CD4-positive, alpha-beta T cell treated with Interleukin-21 for 1 hour (primary cell): ENCODE data around the gene PIEZO1.

Source experiments
- DNase-seq: peaks from one replicate; pipeline ENCODE4 v3.0.0-alpha.2; 2020

The PIEZO1 gene

DNA sequence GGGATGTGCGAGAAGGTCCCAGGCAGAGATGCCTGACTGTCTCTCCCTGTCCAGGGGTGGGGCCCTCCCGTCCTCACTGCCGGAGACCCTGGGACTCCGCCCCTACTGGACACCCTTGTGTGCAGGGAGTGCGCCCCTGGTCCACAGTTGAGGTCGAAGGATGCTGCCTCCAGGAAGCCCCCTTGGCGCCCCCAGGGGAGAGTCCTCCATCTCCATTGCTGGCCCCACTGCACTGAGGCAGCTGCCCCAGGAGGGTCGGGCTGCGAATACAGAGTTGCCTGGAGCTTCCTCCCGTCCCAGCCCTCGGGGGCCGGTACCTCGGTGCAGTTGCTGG is 52.1 kb downstream of the PIEZO1 start:
- DNase-seq, result no peak

DNA sequence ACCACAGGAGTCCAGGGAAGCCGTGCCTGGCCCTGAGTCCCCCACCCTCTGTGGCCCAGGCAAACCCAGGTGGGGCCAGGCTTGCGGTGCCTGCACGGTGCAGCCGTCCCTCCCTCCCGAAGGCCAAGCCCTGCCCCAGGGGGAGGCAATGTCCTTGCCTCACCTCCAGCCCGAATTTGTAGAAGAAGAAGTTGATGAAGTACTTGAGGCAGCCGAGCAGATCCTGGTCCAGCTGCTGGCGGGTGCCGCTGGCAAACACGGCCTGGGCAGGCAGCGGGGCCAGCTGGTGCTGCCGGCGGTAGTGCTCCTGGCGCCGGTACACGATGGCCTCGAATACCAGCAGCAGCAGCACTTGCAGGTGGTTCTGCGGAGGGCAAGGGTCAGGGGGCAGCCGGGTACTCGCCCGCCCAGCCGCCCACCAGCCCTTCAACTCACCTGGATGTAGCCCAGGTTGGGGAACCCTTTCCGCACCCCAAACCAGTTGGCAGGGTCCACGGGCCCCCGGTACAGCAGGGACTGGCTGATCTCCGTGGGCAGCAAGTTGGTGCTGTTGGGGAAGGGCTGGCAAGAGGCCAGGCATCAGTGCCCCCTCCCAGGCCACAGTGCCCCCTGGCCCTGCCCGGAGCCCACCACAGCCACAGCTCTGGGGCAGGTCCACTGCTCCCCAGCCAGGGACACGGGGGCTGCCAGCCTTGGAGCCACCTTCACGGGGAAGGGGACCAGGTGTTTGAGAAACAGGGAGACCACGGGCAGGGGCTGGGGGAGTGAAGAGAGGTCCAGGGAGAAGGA is 52.7 kb downstream of the PIEZO1 start:
- no peak for DNase-seq

DNA sequence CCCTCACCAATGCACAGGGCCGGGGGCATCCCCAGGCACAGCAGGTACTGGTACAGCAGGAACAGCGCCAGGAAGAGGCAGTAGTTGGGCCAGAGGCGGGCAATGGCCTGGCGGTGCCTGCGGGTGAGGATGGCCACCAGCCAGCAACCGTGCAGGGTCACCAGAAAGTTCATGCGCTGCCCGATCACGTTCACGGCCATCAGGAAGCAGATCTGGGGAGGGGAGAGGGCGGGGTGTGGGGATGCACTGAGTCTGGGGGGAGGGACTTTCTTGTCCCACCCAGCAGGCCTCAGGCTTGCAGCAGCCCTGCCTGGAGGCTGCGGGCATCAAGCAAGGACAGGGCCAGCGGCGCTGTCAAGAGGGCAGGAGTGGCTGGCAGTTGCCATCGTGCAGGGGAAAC is 53.3 kb downstream of the PIEZO1 start:
- no peak for DNase-seq

DNA sequence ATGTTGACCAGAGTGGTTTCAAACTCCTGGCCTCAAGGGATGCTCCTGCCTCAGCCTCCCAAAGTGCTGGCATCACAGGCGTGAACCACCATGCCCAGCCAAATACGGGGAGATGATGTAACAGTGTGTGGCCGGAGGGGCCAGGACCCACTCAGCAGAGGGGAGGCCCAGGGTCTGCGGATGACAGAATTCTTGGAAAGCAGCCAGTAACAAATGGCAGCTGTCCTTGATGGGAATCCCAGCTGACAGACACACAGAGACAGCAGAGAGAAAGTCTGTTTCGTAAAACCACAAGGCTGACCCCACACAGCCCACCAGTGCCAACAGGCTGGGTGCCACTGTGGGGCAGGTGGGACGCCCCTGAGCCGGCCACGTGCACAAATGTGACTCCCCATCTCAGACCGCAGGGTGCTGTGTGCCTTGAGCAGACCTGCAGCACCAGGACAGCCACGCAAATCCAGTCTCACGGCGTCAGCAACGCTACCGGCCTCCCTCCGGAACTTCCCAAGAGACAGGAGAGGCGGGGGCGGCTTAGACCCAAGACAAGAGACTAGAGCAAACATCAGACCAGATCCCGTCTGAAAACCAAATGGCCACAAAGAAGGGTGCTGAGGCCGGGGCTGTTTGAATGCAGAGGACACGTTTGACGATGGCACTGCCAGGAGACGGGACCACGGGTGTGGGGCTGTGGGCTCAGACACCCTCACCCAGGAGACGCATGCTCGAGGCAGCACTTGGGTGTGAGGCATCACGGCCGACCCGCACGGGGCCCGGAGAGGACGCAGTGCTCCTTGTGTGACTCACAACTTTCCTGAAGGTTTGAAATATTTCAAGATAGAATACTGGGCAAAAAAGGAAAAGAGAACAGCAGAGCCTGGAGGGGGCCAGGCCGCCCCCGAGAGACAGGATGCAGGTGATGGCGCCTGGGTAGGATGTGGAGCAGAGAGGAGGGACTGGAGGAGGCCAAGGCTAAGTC is 54.1 kb downstream of the PIEZO1 start:
- no peak for DNase-seq

DNA sequence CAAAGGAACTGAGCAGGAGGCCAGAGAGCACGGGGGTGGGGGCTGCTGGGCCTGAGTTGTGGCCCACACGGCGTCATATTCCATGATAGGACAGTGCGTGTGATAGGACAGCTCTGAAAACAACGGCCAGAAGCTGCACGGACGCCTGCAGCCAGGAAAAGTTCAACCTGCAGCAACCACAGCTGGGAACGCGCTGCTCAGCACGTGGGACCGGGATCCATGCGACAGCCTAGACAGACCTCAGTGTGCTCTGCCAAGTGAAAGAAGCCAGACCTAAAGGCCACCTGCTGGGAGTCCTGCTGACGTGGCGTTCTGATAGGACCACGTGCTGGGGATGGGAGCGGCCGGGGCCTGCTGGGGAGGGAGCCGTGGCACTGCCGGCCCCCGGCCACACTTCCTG is 57.1 kb downstream of the PIEZO1 start:
- no peak for DNase-seq

DNA sequence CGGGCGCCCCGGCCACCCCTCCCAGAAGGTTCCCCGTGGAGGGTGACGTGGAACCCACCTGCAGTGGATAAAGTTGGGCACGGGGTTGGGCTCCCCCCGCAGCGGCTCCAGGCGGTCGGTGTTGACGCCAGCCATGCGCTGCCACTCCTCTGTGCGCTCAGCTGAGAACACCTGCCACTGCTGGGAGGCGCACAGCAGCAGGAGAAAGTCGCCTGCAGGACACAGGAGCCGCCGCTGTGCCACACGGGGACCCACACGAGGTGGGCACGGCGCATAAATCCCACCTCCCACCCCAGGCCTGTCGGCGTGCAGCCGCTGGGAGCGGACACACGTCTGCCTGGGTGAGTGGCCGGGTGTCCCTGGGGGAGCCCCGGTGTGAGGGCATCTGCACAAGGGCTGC is 58.0 kb downstream of the PIEZO1 start:
- no peak for DNase-seq

DNA sequence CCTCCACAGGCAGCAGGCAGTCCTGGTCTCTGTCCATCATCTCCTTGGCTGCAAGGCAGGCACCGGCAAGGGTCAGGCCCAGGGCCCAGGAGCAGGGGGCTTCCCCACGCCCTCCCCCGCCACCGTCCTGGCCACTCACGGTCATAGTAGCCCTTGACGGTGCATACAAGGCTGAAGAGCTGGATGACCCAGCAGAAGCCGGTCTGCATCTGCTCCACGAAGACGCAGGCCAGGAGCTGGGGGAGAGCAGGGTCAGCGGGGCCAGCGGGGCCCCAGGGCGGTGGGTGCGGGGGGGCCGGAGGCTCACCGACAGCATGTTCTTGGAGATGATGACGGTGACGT is 58.6 kb downstream of the PIEZO1 start:
- DNase-seq, result no peak

DNA sequence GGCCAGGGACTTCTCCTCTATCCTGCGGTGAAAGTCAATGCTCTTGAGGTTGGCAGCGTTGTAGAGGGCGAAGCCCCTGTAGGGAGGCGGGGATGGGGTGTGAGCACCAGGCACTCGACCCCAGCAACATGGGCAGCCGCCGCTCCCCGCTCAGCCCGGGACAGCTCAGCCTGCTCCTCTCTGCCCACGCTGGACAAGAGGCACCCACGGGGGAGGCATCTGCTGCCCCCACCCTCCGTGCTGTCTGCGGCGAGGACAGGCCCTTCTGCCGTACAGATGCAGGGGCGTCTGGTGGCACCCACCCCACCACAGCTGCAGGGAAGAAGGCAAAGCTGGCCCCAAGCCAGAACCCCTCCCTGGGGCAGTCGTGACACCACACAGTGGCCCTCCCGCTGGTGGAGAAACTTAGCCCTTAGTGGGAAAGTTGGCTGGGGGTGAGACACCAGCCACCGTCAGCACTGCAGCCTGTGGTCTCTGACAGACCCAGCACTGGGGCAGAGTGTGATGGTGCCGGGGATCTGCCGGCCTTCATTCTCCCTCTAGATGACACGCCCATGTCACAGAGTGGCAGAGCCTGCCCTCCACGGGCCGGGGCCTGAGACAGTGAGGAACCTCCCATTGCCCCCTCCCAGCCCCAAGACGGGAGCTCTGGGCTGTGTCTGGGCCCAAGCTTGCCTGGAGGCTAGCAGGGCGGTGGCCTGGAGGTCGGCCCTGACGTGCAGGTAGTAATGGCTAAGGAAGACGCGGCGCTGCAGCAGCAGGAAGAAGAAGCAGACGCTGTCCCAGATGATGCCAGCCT is 59.2 kb downstream of the PIEZO1 start:
- no peak for DNase-seq

DNA sequence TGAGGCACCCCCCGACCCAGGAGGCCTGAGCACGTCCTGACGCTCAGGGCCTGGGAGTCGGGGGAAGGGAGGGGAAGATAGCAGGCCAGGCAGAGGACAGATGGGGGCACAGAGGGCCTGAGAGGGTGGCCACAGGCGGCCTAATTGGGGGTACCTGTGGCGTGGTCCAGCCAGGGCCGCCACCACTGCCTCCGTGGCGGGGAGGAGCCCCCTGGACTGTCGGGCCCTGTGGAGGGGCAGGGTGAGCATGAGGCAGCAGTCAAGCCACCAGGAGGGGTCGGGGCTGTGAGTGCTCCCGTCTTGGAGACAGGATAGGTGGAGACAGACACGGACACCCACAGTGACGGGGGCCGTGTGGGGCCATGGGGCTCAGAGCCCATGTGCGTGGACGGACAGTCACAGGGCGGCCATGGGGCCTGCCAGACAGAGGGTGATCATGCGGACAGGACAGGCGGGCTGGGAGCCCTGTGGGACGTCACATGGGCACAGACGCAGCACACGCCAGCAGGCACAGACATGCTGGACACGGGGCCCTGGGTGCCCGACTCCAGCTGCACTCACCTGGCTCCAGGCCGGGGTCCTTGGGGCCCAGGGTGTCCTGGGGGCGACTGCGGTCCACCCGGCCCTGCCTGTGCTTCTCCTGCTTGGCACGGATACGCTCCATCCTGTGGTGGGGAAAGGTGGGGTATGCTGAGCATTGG is 60.0 kb downstream of the PIEZO1 start:
- DNase-seq, result no peak

DNA sequence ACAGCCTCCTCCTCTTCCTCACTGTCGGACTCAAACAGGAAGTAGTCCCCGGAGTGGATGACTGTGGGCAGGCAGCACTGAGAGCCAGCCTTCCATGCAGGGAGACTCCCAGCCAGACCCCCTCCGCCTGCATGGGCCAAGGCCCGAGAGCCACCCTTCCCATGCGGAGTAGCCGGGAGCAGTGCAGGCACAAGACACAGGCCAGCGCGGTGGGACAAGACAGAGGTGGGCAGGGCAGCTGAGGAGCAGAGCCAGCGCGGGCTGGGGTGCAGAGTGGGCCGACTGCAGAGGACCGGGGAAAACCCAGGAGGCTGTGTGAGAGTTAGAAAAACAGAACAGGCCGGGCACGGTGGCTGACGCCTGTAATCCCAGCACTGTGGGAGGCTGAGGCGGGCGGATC is 61.1 kb downstream of the PIEZO1 start:
- DNase-seq, result no peak

DNA sequence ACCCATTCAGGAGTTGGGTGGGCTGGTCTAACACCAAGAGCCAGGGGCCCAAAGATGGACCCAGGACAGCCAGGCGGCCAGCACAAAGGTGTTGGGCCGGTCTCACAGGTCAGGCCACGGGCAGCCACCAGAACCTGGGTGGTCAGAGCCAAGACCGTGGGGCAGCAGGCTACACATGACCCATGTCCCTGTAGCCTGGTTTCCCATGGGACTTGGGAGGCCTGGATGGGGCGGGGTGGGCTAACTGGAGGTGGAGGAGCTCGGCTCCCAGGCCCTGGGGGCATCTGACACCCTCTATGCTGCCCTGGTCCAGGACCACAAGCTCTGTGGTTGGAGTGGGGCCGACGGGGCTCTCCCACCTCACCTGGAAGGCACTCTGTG is 61.5 kb downstream of the PIEZO1 start:
- no peak for DNase-seq

DNA sequence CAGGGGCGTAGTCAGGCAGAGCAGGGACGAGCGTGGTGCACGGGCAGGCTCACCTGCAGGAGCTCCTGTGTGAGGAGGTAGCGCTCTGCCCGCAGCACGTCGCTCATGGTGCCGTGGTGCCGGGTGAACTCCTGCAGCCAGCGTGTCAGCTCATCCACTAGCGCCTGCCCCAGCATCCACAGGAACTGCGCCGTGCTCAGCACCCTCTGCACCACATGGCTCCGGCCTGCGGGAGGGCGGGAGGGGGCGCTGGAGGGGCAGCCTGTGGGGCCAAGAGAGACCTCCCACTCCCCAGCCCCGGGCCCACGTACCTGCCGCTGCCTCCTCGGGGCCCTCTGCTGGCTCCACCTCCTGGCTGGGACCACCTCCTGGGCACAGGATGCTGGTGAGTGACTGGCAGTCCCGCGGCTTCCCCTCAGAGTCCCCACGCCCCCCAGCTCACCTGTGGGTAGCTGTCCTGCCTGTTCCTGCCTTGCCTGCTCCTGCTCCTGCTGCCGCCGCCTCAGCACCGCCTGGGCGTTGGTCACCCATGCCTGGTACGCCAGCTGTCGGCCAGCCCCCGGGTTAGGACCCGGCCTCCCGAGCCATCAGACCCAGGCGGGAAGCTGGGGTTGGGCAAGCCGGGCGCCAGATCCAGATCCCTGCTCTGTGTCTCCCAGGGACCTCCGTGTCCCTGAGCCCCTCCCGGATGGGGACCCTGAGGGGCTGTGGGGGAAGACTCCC is 62.1 kb downstream of the PIEZO1 start:
- no peak for DNase-seq

DNA sequence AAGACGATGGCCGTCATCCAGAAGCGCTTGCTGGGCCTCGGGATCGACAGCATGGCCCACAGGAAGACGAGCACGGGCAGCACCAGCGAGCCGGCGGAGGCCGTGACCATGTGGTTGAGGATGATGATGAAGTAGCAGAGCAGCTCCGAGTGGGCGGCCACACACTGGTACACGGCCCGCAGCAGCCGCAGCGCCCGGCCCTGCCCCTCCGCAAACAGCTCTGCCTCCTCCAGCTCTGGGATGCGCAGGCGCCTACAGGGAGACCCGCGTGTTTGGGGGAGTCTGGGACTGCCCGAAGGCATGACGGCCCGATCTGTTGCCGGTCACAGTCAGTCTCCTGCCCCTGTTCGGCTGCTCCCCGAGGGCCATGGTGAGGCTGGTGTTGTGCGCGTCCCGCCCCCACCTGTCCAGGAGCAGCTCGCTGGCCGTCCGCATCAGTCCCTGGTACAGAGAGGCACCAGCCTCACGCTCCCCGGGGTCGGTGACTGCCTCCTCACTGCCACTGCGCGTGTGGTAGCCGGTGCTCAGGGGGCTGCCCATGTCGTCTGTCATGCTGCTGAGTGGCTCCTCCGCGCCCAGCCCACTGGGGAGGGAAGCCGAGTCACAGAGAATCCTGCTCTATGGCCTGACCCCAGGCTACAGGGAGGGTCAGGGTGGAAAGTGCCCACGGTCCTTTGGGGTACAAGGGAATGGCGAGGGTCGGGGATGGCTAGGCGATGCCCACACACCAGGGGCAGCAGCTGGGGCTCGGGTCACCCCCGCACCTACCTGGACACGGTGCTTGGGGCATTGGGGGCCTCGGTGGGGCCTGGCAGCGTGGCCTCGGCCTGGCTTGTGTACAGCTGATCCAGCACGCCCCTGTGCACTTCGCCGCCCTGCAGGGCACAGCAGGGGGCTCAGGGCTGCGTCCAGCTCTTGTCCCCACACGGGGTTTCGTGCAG is 62.9 kb downstream of the PIEZO1 start:
- DNase-seq, result no peak

DNA sequence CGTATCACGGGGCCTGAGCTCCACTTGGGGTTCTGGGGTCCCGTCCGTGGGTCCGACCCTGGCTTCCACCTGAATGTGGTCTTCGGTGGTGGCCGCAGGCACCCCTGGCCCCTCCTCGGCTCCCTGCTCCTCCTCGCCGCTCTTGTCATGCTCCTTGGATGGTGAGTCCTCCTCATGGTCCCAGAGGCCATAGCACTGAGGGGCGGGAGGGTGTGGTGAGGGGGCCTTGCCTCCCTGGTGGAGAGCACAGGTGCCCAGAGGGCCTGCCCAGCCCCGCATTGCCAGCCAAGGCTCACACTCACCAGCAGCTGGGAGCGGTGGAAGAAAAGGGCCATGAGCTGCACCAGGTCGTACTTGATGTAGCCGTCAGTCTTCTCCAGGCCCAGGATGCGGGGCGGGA is 63.8 kb downstream of the PIEZO1 start:
- DNase-seq, result no peak

DNA sequence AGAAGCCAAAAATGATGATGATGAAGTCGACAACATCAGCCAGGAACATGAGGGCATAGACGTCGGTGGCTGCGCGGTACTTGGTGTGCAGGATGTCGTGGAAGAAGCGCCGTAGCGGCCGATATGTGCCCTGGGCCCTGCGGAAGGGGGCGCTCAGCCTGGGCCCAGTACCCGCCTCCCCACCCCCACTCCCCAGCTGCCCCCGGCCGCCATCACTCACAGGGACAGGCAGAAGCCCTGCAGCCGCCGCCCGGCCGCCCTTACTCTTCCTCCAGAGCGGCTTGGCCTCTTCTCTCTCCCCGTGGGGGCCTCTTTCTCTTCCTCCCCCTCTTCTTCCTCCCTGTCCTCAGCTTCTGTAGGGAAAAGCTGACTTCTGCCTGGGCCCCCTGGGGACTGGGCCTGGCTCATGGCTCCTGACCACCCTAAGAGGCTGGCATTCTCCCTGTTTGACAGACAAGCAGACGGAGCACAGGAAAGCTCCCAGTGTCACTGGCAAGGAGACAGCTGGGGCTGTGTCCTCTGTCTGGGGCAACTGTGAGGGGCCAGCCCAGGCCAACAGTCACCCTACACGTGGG is 64.5 kb downstream of the PIEZO1 start:
- DNase-seq, result no peak

DNA sequence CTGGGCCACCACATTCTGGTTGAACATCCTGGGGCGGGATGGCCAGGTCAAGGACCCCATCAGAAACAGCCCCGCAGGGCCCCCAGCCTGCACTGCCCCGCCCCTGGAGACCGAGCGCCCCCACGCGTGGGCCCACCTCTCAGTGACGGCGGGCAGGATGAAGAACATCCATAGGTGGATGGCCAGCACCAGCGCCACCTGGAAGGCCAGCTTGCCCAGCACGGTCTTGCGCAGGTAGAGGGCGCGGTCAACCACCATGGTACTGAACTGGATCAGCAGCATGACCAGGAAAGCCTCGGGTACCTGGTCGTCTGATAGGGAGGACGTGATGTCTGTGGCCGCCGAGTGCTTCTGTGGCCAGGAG is 65.1 kb downstream of the PIEZO1 start:
- no peak for DNase-seq

DNA sequence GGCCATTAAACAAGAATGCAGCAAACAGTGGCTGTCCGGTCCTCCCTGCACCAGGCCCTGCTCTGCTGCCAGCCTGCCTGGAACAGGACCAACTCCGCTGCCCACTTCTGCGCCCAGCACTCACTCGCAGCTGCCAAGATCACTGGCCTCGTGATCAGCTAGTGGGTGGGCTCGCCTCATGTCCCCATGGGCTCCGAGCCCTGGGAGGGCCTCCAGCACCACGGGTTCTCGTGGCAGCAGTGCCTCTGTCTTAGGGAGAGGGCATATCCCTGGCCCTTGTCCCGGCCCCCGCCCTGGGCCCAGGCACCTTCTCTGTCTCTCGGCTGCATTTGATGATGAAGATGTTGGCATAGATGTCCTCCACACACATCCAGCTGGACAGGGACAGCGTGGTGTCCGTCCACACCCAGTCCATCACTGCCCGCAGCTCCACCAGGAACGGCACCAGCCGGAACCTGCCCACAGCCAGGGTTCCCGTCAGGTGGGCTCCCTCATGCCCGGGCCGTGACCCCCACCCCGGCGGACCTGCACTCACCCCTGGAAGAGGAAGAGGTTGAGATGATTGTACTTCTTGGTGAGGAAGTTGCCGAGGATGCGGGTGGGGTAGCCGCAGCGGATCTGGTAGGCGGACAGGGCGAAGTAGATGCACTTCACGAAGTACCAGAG is 65.6 kb downstream of the PIEZO1 start:
- DNase-seq, result no peak

DNA sequence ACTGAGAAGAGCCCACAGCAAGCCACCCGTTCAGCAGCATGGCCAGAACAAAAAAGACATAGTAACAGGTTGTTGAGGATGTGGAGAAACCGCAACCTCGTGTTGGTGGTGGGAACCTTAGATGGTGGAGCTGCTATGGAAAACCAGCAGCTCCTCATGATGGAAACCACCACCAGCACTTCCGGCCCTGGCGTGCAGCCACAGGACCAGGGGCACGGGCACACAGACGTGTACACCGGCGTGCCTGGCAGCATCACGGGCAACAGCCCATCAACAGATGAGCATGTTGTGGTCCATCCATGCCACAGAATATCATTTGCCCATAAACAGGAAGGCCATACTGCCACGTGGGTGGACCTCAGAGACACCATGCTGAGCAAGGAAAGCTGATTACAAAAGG is 66.8 kb downstream of the PIEZO1 start:
- DNase-seq, result no peak

DNA sequence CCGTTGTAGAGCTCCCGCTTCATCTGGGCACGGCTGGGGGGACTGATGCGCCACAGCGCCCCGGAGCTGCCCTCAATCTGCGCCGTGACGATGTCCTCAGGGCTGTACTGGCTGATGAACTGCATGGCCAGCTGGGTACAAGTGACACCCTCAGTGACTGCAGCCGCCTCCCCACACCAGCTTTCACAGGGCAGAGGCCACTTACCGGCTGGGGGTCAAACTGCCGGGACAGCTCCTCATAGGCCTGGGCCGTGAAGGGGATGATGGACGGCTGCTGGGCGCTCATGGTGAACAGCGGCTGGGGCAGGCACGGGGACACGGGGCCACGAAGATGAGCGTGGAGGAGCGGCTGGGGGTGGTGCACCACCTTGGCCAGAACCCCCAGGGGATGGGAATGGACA is 68.4 kb downstream of the PIEZO1 start:
- DNase-seq, result no peak

DNA sequence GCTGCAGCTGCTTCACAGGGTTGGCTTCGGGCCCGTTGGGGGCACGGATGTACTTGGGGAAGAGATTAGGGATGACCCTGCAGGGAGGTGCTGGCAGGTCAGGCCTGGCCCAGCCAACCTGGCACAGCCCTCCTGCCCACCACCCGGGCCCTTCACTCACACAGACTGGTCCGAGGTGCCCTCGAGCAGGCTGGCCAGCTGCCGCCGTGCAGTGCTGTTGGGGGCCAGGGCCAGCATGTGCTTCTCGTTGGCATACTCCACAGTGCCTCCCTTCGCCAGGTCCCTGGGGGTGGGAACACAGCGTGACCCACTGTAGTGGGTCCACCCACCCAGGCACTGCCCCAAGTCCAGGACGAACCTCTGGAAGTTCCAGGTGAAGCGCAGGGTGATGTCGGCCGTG is 68.8 kb downstream of the PIEZO1 start:
- DNase-seq, result no peak
